Vagina (tissue), 2 donors: ENCODE data around the gene PDE4D. TPM values are rescaled to one million over a fixed set of nuclear protein-coding genes. Genes with fewer than 3 reads are reported as not detected.

Source experiments
- DNase-seq, 2 donors: peaks; one replicate each; pipeline ENCODE4 v3.0.0-alpha.2; 2017; ENCODE audit errors: extremely low spot score in 2 of 2
- H3K27ac ChIP-seq: fragments of 200-600 bp; sonication (generic); one replicate; pipeline ENCODE4 v1.5.1; 2019
- H3K27me3 ChIP-seq: fragments of 200-600 bp; sonication (generic); one replicate; pipeline ENCODE4 v1.5.1; 2019
- H3K36me3 ChIP-seq, 2 donors: fragments of 200-600 bp; sonication (generic); one replicate each; pipeline ENCODE4 v1.5.1; 2017 to 2019
- H3K4me1 ChIP-seq: fragments of 200-600 bp; sonication (generic); one replicate; pipeline ENCODE4 v1.5.1; 2019
- H3K4me3 ChIP-seq, 2 donors: fragments of 200-600 bp; sonication (generic); 1 replicate in 1 of 2; 2 replicates in 1 of 2; pipeline ENCODE4 v1.5.1; 2016 to 2019
- H3K9me3 ChIP-seq: fragments of 200-600 bp; sonication (generic); one replicate; pipeline ENCODE4 v1.5.1; 2019
- CTCF ChIP-seq, 3 experiments: fragments of 450-650 bp in 2 of 3; fragments of 200-600 bp in 1 of 3; sonication (generic) in 1 of 3; IDR thresholded peaks; one replicate each; pipeline ENCODE4 v1.5.1; 2017 to 2019; ENCODE audit warnings: antibody characterized with exemption in 3 of 3, mild to moderate bottlenecking in 2 of 3, moderate library complexity in 2 of 3
- POLR2A ChIP-seq, 2 donors: fragments of 450-650 bp; IDR thresholded peaks; one replicate each; pipeline ENCODE4 v1.6.1; 2017; ENCODE audit warnings: antibody characterized with exemption in 2 of 2, mild to moderate bottlenecking in 2 of 2, moderate library complexity in 2 of 2
- POLR2AphosphoS5 ChIP-seq, 2 donors: sonication (generic); formaldehyde crosslinking; IDR thresholded peaks; one replicate each; pipeline ENCODE4 v1.9.0; 2017; ENCODE audit warnings: antibody characterized with exemption in 2 of 2, mild to moderate bottlenecking in 2 of 2, low read depth in 1 of 2; ENCODE audit not compliant: insufficient read depth in 1 of 2
- intact Hi-C: fragments of 100-400 bp; cut with DNase I; formaldehyde crosslinking; loops from one replicate; pipeline ENCODE4 v1.15.1; 2023
- total RNA-seq: library from RNA; depleted of rRNA; stranded (reverse); fragments of >200 nt; gene quantifications from one replicate; pipeline ENCODE4 v1.2.3, GENCODE V29; 2016

PDE4D gene
- total RNA-seq, 1 donor from 2014 or later = 86.9 TPM

- H3K27me3 ChIP-seq = no peaks in the 10 kb centered on the region
- no peaks in the 10 kb centered on the region for H3K9me3 ChIP-seq
- TF ChIP-seq CTCF (IDR thresholded peaks at IDR 0.05) = peak; percentile 41 to 81 (median 78)
- no peak for TF ChIP-seq POLR2AphosphoS5 (IDR thresholded peaks at IDR 0.05; ENCODE audit: insufficient read depth in 1 of 2, low read depth in 1 of 2)
- H3K36me3 ChIP-seq = no peaks in the 10 kb centered on the region
- H3K4me3 ChIP-seq = peak overlapping the region in 1 of 2 donors; percentile 21
- H3K27ac ChIP-seq = no peak overlapping the region
- intact Hi-C loops = loop anchor here (5.0 kb wide), 1 partner anchor 179 kb away; no protein-coding TSS in a partner anchor
- DNase-seq = no peak
- H3K4me1 ChIP-seq = no peaks in the 10 kb centered on the region
Measured at GRCh38 chr5:59188419-59189225, 704.9 kb downstream of the PDE4D start.

- no peaks in the 10 kb centered on the region for H3K4me1 ChIP-seq
- H3K4me3 ChIP-seq = no peak overlapping the region
- no peak overlapping the region for H3K27ac ChIP-seq
- TF ChIP-seq POLR2AphosphoS5 (IDR thresholded peaks at IDR 0.05; ENCODE audit: insufficient read depth in 1 of 2, low read depth in 1 of 2) (no peak), CTCF (IDR thresholded peaks at IDR 0.05) (no peak), POLR2A (IDR thresholded peaks at IDR 0.05) (no peak)
- no peaks in the 10 kb centered on the region for H3K36me3 ChIP-seq
- H3K9me3 ChIP-seq = no peaks in the 10 kb centered on the region
- DNase-seq = no peak
- intact Hi-C loops = loop anchor here (5.0 kb wide), 1 partner anchor 179 kb away; no protein-coding TSS in a partner anchor
- no peaks in the 10 kb centered on the region for H3K27me3 ChIP-seq
Measured at GRCh38 chr5:59187857-59188256, 705.7 kb downstream of the PDE4D start.

- Histone ChIP-seq H3K27me3 (no peaks in the 10 kb centered on the region), H3K4me1 (no peaks in the 10 kb centered on the region), H3K9me3 (no peaks in the 10 kb centered on the region), H3K4me3 (no peak overlapping the region), H3K36me3 (no peaks in the 10 kb centered on the region), H3K27ac (no peak overlapping the region)
- TF ChIP-seq CTCF (IDR thresholded peaks at IDR 0.05) = no peak
- no peak for TF ChIP-seq POLR2AphosphoS5 (IDR thresholded peaks at IDR 0.05; ENCODE audit: insufficient read depth in 1 of 2, low read depth in 1 of 2)
- no peak for TF ChIP-seq POLR2A (IDR thresholded peaks at IDR 0.05)
- DNase-seq = no peak
- intact Hi-C loops = loop anchor here (5.0 kb wide), 1 partner anchor 181 kb away; no protein-coding TSS in a partner anchor
Measured at GRCh38 chr5:59186623-59187022, 706.9 kb downstream of the PDE4D start.

- Histone ChIP-seq H3K27ac (no peak overlapping the region), H3K4me3 (no peak overlapping the region), H3K27me3 (no peaks in the 10 kb centered on the region), H3K36me3 (no peaks in the 10 kb centered on the region), H3K9me3 (no peaks in the 10 kb centered on the region), H3K4me1 (no peaks in the 10 kb centered on the region)
- TF ChIP-seq CTCF (IDR thresholded peaks at IDR 0.05) = no peak
- TF ChIP-seq POLR2A (IDR thresholded peaks at IDR 0.05) = no peak
- TF ChIP-seq POLR2AphosphoS5 (IDR thresholded peaks at IDR 0.05; ENCODE audit: insufficient read depth in 1 of 2, low read depth in 1 of 2) = no peak
- no peak for DNase-seq
- intact Hi-C loops = loop anchor here (5.0 kb wide), 1 partner anchor 181 kb away; no protein-coding TSS in a partner anchor
Measured at GRCh38 chr5:59185757-59186385, 707.7 kb downstream of the PDE4D start.
